ENCODE measurements around the gene HNF4A. TPM values are rescaled to one million over a fixed set of nuclear protein-coding genes. Genes with fewer than 3 reads are reported as not detected.

HNF4A gene
- total and polyA plus RNA-seq, 2 of the 13 experiments (the other 11 are each of a cell fraction or from before 2014, with no cell fraction given) = 80.9 to 169 TPM

- peak; percentile 93 for TF ChIP-seq ZNF407 (CRISPR knock-in tag; IDR thresholded peaks at IDR 0.05; ENCODE audit: not compliant biosample characterization)
- no peak; the same call in 1 of the 2 replicates for TF ChIP-seq TFDP2 (CRISPR knock-in tag; IDR thresholded peaks at IDR 0.05)
- peak; percentile 65; the same call in 1 of the 2 replicates for TF ChIP-seq ZNF879 (CRISPR knock-in tag; IDR thresholded peaks at IDR 0.05)
- peak; percentile 89 for TF ChIP-seq MXD1 (CRISPR knock-in tag; IDR thresholded peaks at IDR 0.05)
- no peak for TF ChIP-seq IKZF1 (IDR thresholded peaks at IDR 0.05)
- 0 out of 2 replicates have a peak, but pooled peaks have one; percentile 31 for TF ChIP-seq ZNF557 (CRISPR knock-in tag; IDR thresholded peaks at IDR 0.05)
- TF ChIP-seq SP5 (CRISPR knock-in tag; IDR thresholded peaks at IDR 0.05; ENCODE audit: borderline replicate concordance, low read depth) = peak; percentile 92
- TF ChIP-seq ZNF747 (CRISPR knock-in tag; IDR thresholded peaks at IDR 0.05; ENCODE audit: borderline replicate concordance) = no peak
- TF ChIP-seq ZNF318 (CRISPR knock-in tag; IDR thresholded peaks at IDR 0.05) = peak; percentile 42; the same call in 1 of the 2 replicates
- TF ChIP-seq ZNF224 (CRISPR knock-in tag; IDR thresholded peaks at IDR 0.05) = peak; percentile 78; the same call in 1 of the 2 replicates
Measured at GRCh38 chr20:44400970-44401769, 45.7 kb downstream of the HNF4A start (continued).
